ENCODE results near the gene GUCA2B.
A peak's percentile ranks its signal among the peaks of the same experiment; 100 is the strongest.

Gene GUCA2B

GRCh38 chr1:42164551-42165420 lies 11.6 kb downstream of the GUCA2B start, which contains the start of gene GUCA2A:
Gene GUCA2A, minus strand, starts transcription at chr1:42164745. Its CDS starts 33 bp downstream, at chr1:42164712.
- no peak within 1 kb of the TSS for H3K27ac ChIP-seq
- H3K9me3 ChIP-seq: peaks cover 13% of the 10 kb centered on the region
- H4K20me1 ChIP-seq: no peaks in the 10 kb centered on the region
- H3K4me3 ChIP-seq: no peak within 1 kb of the TSS
- 0 out of 2 replicates have a peak, but pooled peaks cover 13% of the 10 kb centered on the region for H3K4me1 ChIP-seq
- no peak for TF ChIP-seq Cebpa-rat (IDR thresholded peaks at IDR 0.05)
- H3K36me3 ChIP-seq: no peaks in the 10 kb centered on the region
- no peak within 1 kb of the TSS for H3K9ac ChIP-seq
- no peaks in the 10 kb centered on the region for H3K27me3 ChIP-seq
- 0 out of 2 replicates have a peak within 1 kb of the TSS, but pooled peaks have one; percentile 3 for H3K4me2 ChIP-seq

GRCh38 chr1:42165511-42166210 lies 12.5 kb downstream of the GUCA2B start:
- H3K36me3 ChIP-seq: no peaks in the 10 kb centered on the region
- H3K27me3 ChIP-seq: no peaks in the 10 kb centered on the region
- H3K27ac ChIP-seq: no peak overlapping the region
- H3K4me2 ChIP-seq: 0 out of 2 replicates have a peak overlapping the region, but pooled peaks have one; percentile 3
- no peak overlapping the region for H3K4me3 ChIP-seq
- H4K20me1 ChIP-seq: no peaks in the 10 kb centered on the region
- peaks cover 9% of the 10 kb centered on the region for H3K9me3 ChIP-seq
- H3K9ac ChIP-seq: no peak overlapping the region
- TF ChIP-seq Cebpa-rat (IDR thresholded peaks at IDR 0.05): no peak
- H3K4me1 ChIP-seq: 0 out of 2 replicates have a peak, but pooled peaks cover 13% of the 10 kb centered on the region

- Histone ChIP-seq H3K27me3 (no peaks in the 10 kb centered on the region), H3K4me3 (no peak overlapping the region), H3K27ac (no peak overlapping the region), H3K36me3 (no peaks in the 10 kb centered on the region), H4K20me1 (no peaks in the 10 kb centered on the region), H3K4me2 (no peak overlapping the region), H3K9me3 (no peaks in the 10 kb centered on the region), H3K9ac (no peak overlapping the region), H3K4me1 (0 out of 2 replicates have a peak, but pooled peaks cover 13% of the 10 kb centered on the region)
- no peak for TF ChIP-seq Cebpa-rat (IDR thresholded peaks at IDR 0.05)
These were observed 14.6 kb downstream of the GUCA2B start for GRCh38 chr1:42167611-42168390.

DNA sequence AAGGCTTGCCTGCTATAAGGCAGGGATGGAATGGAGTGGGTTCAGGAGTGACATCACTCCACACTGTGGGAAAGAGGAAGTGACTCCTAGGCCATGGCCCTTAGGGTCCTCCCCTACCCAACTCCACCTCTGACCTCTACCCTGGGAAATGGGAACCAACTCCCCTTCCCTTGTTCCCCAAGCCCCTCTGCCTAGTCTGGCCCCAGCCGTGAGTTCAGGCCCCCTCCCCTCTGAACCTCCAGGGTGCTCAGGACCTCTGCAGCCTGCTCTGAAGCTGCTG lies 15.1 kb downstream of the GUCA2B start:
- Histone ChIP-seq H3K27ac (no peak overlapping the region), H4K20me1 (no peaks in the 10 kb centered on the region), H3K9me3 (no peaks in the 10 kb centered on the region), H3K4me3 (no peak overlapping the region), H3K9ac (no peak overlapping the region), H3K4me2 (no peak overlapping the region), H3K36me3 (no peaks in the 10 kb centered on the region), H3K27me3 (no peaks in the 10 kb centered on the region), H3K4me1 (0 out of 2 replicates have a peak, but pooled peaks cover 13% of the 10 kb centered on the region)
- TF ChIP-seq Cebpa-rat (IDR thresholded peaks at IDR 0.05): no peak

DNA sequence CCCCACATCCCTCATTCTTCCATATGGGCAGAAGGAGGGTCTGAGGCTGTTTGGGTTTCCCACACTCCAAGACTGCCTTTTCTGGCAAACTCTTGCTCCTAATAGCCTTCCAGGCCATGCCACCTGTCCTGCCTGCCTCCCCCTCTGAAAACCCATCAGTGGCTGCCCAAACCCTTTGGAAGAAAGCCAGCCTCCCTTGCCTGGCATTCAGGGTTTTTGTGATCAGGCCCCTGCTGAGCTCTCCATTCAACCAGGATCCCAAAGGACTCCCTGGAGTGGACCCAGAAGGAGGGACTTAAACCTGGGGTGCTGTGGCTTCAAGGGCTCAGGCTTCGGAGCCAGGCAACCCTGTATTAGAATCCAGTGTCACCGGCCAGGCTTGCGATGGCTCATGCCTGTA lies 15.6 kb downstream of the GUCA2B start:
- Histone ChIP-seq H3K9ac (no peak overlapping the region), H3K9me3 (no peaks in the 10 kb centered on the region), H3K4me1 (0 out of 2 replicates have a peak, but pooled peaks cover 17% of the 10 kb centered on the region), H3K27ac (no peak overlapping the region), H3K4me3 (no peak overlapping the region), H3K27me3 (no peaks in the 10 kb centered on the region), H3K4me2 (no peak overlapping the region), H3K36me3 (no peaks in the 10 kb centered on the region), H4K20me1 (no peaks in the 10 kb centered on the region)
- TF ChIP-seq Cebpa-rat (IDR thresholded peaks at IDR 0.05): no peak

GRCh38 chr1:42170779-42171621 lies 17.8 kb downstream of the GUCA2B start:
- H3K36me3 ChIP-seq: peaks cover 16% of the 10 kb centered on the region; the same call in 1 of the 2 replicates
- no peak overlapping the region for H3K4me2 ChIP-seq
- H3K9me3 ChIP-seq: no peaks in the 10 kb centered on the region
- H3K4me1 ChIP-seq: 0 out of 2 replicates have a peak, but pooled peaks cover 6% of the 10 kb centered on the region
- no peak overlapping the region for H3K4me3 ChIP-seq
- no peak overlapping the region for H3K27ac ChIP-seq
- no peaks in the 10 kb centered on the region for H3K27me3 ChIP-seq
- TF ChIP-seq Cebpa-rat (IDR thresholded peaks at IDR 0.05): no peak
- H3K9ac ChIP-seq: no peak overlapping the region
- H4K20me1 ChIP-seq: no peaks in the 10 kb centered on the region

DNA sequence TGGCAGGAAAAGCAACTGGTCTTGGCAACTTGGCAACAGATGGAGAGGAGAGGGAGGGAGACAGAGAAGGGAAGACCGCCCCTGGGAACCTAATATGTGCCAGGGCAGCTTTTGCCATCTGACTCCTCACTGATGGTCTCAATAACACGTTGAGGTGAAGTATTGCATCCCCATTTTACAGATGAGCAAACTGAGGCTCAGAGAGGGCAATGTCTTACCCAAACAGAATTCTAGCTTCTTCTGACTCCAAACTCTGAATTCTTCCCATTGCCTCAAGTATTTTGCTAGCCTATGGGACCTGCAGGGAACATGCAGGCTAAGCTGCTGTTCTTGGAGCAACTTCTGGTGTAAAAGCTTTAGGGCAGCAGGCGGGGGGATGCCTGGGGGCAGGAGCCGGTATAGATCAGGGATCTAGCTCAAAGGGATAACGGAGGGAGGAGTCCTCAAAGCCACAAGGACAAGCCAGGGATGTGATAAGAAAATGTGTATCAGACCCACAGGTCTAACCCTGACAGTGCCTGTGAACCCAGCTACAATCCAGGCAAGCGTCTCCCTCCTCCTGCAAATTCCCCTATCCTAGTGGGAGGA lies 18.6 kb downstream of the GUCA2B start:
- no peak overlapping the region for H3K9ac ChIP-seq
- H3K4me1 ChIP-seq: 0 out of 2 replicates have a peak, but pooled peaks cover 6% of the 10 kb centered on the region
- no peaks in the 10 kb centered on the region; the same call in 1 of the 2 replicates for H4K20me1 ChIP-seq
- no peak for TF ChIP-seq Cebpa-rat (IDR thresholded peaks at IDR 0.05)
- H3K4me2 ChIP-seq: no peak overlapping the region
- no peaks in the 10 kb centered on the region for H3K27me3 ChIP-seq
- no peak overlapping the region for H3K4me3 ChIP-seq
- H3K27ac ChIP-seq: no peak overlapping the region
- peaks cover 19% of the 10 kb centered on the region; the same call in 1 of the 2 replicates for H3K36me3 ChIP-seq
- no peaks in the 10 kb centered on the region for H3K9me3 ChIP-seq

- H3K27ac ChIP-seq: no peak overlapping the region
- TF ChIP-seq Cebpa-rat (IDR thresholded peaks at IDR 0.05): no peak
- no peak overlapping the region for H3K4me3 ChIP-seq
- H3K9ac ChIP-seq: no peak overlapping the region
- no peaks in the 10 kb centered on the region; the same call in 1 of the 2 replicates for H4K20me1 ChIP-seq
- peaks cover 19% of the 10 kb centered on the region; the same call in 1 of the 2 replicates for H3K36me3 ChIP-seq
- peaks cover 10% of the 10 kb centered on the region for H3K4me1 ChIP-seq
- no peaks in the 10 kb centered on the region for H3K9me3 ChIP-seq
- no peaks in the 10 kb centered on the region for H3K27me3 ChIP-seq
- no peak overlapping the region for H3K4me2 ChIP-seq
These were observed 19.3 kb downstream of the GUCA2B start for GRCh38 chr1:42172381-42173133.
